Renal cortical epithelial cell (primary cell): ENCODE measurements around the gene ZNF569. TPM values are rescaled to one million over a fixed set of nuclear protein-coding genes. Genes with fewer than 3 reads are reported as not detected.
"Not testable (repeated sequence)": the region's sequence is repeated elsewhere in the genome, so short reads cannot be mapped to it uniquely, and the experiment has no call there.

Source experiments
- DNase-seq: peaks from one replicate; pipeline ENCODE4 v3.0.0-alpha.2; 2011; ENCODE audit warnings: low read depth
- total RNA-seq: library from RNA; depleted of rRNA; stranded (reverse); fragments of >200 nt; gene quantifications from 2 replicates; pipeline ENCODE4 v1.2.3, GENCODE V29; 2014

Gene ZNF569
- 4.7 and 9.7 TPM in 2 replicates for total RNA-seq

- peak; percentile 90 for DNase-seq
Measured at GRCh38 chr19:37466798-37467607, at the start of gene ZNF569. Gene ZNF569 (minus strand): TSS chr19:37467444. CDS start chr19:37444921, 22,523 bp downstream.

- no peak for DNase-seq
Measured at GRCh38 chr19:37513397-37513796, 46.2 kb upstream of the ZNF569 start.

- DNase-seq, result no peak
Measured at GRCh38 chr19:37511821-37512220, 44.6 kb upstream of the ZNF569 start.

- no peak for DNase-seq
Measured at GRCh38 chr19:37511186-37511585, 43.9 kb upstream of the ZNF569 start.

- no peak for DNase-seq
Measured at GRCh38 chr19:37507167-37507464, 39.9 kb upstream of the ZNF569 start.

- peak; percentile 78 for DNase-seq
Measured at GRCh38 chr19:37506387-37507166, 39.3 kb upstream of the ZNF569 start, which contains the start of gene ZNF793. Gene ZNF793 (plus strand): TSS chr19:37506939. CDS start chr19:37523440, 16,501 bp downstream.

GRCh38 chr19:37505958-37506386, 38.7 kb upstream of the ZNF569 start:
- DNase-seq, result no peak

- DNase-seq, result no peak
Measured at GRCh38 chr19:37492213-37492612, 25.0 kb upstream of the ZNF569 start.

GRCh38 chr19:37484406-37485168, 17.3 kb upstream of the ZNF569 start:
- DNase-seq, result no peak

GRCh38 chr19:37472165-37472564, 4.9 kb upstream of the ZNF569 start:
- DNase-seq, result no peak

GRCh38 chr19:37470216-37470615, 3.0 kb upstream of the ZNF569 start:
- no peak for DNase-seq

- DNase-seq, result peak; percentile 69
Measured at GRCh38 chr19:37468961-37469777, 1.9 kb upstream of the ZNF569 start, which contains the start of gene ZNF570. Gene ZNF570 (plus strand): TSS chr19:37469356. CDS start chr19:37470355, 999 bp downstream.

- no peak for DNase-seq
Measured at GRCh38 chr19:37467608-37468090, 405 bp upstream of the ZNF569 start.

GRCh38 chr19:37466277-37466797, 907 bp downstream of the ZNF569 start:
- no peak for DNase-seq

- DNase-seq, result no peak
Measured at GRCh38 chr19:37452500-37453245, 14.6 kb downstream of the ZNF569 start.

- peak; percentile 9 for DNase-seq
Measured at GRCh38 chr19:37413313-37414084, 53.7 kb downstream of the ZNF569 start.

GRCh38 chr19:37412700-37413099, 54.5 kb downstream of the ZNF569 start:
- no peak for DNase-seq

GRCh38 chr19:37406140-37406846, 61.0 kb downstream of the ZNF569 start:
- not testable (repeated sequence) for DNase-seq

- DNase-seq, result no peak
Measured at GRCh38 chr19:37403403-37403802, 63.8 kb downstream of the ZNF569 start.
